Measurements from ENCODE around the gene AOPEP. TPM values are rescaled to one million over a fixed set of nuclear protein-coding genes. Genes with fewer than 3 reads are reported as not detected.

AOPEP gene
- total and polyA plus RNA-seq, 9 of the 15 experiments (the other 6 are each of a cell fraction or from before 2014, with no cell fraction given), result 4.5 to 19.3 (median 13.5) TPM

DNA sequence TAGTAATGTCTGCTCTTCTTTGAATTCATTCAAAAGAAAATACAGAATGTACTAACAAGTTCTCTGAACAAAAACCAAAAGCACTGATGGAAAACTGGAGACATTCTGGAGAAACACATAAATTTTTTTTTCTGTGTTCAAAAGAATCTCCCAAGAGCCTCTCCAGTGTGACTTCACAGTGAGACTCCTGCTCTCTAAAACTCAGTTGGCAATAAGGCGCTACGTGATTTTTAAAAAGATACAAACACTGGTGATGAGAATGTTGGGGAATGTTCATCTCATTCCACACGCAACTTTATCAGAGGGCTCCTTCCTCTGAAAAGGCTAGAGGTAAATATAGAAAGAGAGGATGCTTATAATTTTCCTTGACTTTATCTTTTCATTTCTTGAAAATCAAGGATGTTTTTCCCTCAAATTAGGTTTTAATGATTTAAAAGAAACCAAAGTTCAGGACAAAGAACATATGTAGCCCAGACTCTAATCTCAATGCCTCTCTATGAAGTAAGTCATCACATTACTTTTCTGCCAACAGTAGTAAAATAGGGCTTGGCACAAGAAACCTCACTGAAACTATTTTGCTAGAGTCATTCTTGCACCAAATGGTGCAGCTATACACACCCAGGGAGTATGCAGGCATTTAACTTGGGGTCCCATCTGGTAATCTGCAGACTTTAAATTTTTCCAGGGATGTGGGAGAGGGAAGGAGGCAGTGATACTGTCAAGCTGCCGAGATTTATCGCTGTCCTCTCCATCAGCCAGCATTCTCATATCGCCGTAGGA is 12.9 kb upstream of the AOPEP start:
- H3K27me3 ChIP-seq (ENCODE audit: control insufficient read depth in 2 of 2, insufficient read depth in 2 of 2, low read length in 2 of 2), result peaks cover 11 to 21% of the 10 kb centered on the region in 2 experiments; a peak in 3 of 5 replicates
- H3K36me3 ChIP-seq (ENCODE audit: control insufficient read depth, insufficient read depth, low read length), result no peaks in the 10 kb centered on the region
- no peak overlapping the region for H3K27ac ChIP-seq (ENCODE audit: extremely low read depth, low read depth, low read length)
- ChIA-PET POLR2A (interaction anchor here (1.1 to 1.4 kb wide), 2 partner anchors 8 to 16 kb away, joined by 3 read pairs; no protein-coding TSS in a partner anchor), CTCF (ENCODE audit: low intra/inter-chr PET ratio) (no interaction called here)
- no peak overlapping the region for H2AFZ ChIP-seq (ENCODE audit: low read depth, low read length)
- TF ChIP-seq LEF1 (IDR thresholded peaks at IDR 0.05) (no peak), SNRNP70 (optimal IDR thresholded peaks at IDR 0.05; ENCODE audit: low read depth, low read length) (no peak), FUS (optimal IDR thresholded peaks at IDR 0.05; ENCODE audit: low read depth, low read length) (no peak), CHD2 (IDR thresholded peaks at IDR 0.05; ENCODE audit: low read depth, low read length) (no peak), ADNP (tag; IDR thresholded peaks at IDR 0.05) (no peak), NCOA4 (IDR thresholded peaks at IDR 0.05; ENCODE audit: partially characterized antibody) (no peak), CBX2 (IDR thresholded peaks at IDR 0.05; ENCODE audit: insufficient read depth, low read length, poor library complexity, severe bottlenecking) (no peak), ZNF184 (CRISPR knock-in tag; IDR thresholded peaks at IDR 0.05) (no peak)
- TF ChIP-seq, protein P1, sequence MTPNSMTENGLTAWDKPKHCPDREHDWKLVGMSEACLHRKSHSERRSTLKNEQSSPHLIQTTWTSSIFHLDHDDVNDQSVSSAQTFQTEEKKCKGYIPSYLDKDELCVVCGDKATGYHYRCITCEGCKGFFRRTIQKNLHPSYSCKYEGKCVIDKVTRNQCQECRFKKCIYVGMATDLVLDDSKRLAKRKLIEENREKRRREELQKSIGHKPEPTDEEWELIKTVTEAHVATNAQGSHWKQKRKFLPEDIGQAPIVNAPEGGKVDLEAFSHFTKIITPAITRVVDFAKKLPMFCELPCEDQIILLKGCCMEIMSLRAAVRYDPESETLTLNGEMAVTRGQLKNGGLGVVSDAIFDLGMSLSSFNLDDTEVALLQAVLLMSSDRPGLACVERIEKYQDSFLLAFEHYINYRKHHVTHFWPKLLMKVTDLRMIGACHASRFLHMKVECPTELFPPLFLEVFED (CRISPR knock-in tag; conservative IDR thresholded peaks at IDR 0.05), result no peak
- TF ChIP-seq, protein P2, sequence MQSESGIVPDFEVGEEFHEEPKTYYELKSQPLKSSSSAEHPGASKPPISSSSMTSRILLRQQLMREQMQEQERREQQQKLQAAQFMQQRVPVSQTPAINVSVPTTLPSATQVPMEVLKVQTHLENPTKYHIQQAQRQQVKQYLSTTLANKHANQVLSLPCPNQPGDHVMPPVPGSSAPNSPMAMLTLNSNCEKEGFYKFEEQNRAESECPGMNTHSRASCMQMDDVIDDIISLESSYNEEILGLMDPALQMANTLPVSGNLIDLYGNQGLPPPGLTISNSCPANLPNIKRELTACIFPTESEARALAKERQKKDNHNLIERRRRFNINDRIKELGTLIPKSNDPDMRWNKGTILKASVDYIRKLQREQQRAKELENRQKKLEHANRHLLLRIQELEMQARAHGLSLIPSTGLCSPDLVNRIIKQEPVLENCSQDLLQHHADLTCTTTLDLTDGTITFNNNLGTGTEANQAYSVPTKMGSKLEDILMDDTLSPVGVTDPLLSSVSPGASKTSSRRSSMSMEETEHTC (IDR thresholded peaks at IDR 0.05), result no peak
- TF ChIP-seq, protein P3, sequence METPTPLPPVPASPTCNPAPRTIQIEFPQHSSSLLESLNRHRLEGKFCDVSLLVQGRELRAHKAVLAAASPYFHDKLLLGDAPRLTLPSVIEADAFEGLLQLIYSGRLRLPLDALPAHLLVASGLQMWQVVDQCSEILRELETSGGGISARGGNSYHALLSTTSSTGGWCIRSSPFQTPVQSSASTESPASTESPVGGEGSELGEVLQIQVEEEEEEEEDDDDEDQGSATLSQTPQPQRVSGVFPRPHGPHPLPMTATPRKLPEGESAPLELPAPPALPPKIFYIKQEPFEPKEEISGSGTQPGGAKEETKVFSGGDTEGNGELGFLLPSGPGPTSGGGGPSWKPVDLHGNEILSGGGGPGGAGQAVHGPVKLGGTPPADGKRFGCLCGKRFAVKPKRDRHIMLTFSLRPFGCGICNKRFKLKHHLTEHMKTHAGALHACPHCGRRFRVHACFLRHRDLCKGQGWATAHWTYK (CRISPR knock-in tag; IDR thresholded peaks at IDR 0.05), result no peak
- H3K79me2 ChIP-seq (ENCODE audit: control insufficient read depth, insufficient read depth, low read length), result no peaks in the 10 kb centered on the region
- WGBS (ENCODE audit: insufficient coverage, low coverage, missing lambda C conversion rate), result 1% methylated on average over 7 of the region's 7 CpGs
- H3K4me3 ChIP-seq, result no peak overlapping the region
- FAIRE-seq, result no peak
- H3K4me2 ChIP-seq (ENCODE audit: insufficient read depth, low read length), result no peak overlapping the region
- intact Hi-C loops (cut with micrococcal nuclease) (no loop called here), in situ Hi-C loops (cut with MboI) (no loop called here)
- no peaks in the 10 kb centered on the region for H4K20me1 ChIP-seq (replicated peaks; ENCODE audit: control insufficient read depth, insufficient read depth, low read length)
- H3K4me1 ChIP-seq (replicated peaks in 1 of 2; ENCODE audit: control insufficient read depth in 2 of 2, insufficient read depth in 2 of 2, low read length in 2 of 2), result no peaks in the 10 kb centered on the region
- no peaks in the 10 kb centered on the region for H3K9me3 ChIP-seq (replicated peaks; ENCODE audit: control insufficient read depth, insufficient read depth, low read depth, low read length)
- no peak for ATAC-seq
- no TSS peak for BruUV-seq (replicated peaks)
- H3K9ac ChIP-seq (ENCODE audit: insufficient read depth in 1 of 2, low read depth in 2 of 2, low read length in 2 of 2), result no peak overlapping the region
- H3K9me1 ChIP-seq (ENCODE audit: control insufficient read depth, insufficient read depth, low read length), result no peaks in the 10 kb centered on the region
- no peak for DNase-seq (ENCODE audit: extremely low read depth in 1 of 4, low spot score in 3 of 4)

All from K562 (cell line).